Liver (tissue), 9 donors: ENCODE results near the gene UBA7. TPM values are rescaled to one million over a fixed set of nuclear protein-coding genes. Genes with fewer than 3 reads are reported as not detected.

ENCODE experiments used
- DNase-seq: peaks from one replicate; pipeline ENCODE4 v3.0.0-alpha.2; 2017; ENCODE audit warnings: low spot score
- H3K27ac ChIP-seq, 2 donors: one replicate each; pipeline ENCODE4 v1.7.0; 2013; ENCODE audit warnings: inconsistent platforms in 2 of 2, low read length in 2 of 2, control low read depth in 1 of 2, low read depth in 1 of 2, mild to moderate bottlenecking in 1 of 2
- H3K27me3 ChIP-seq, 4 donors: one replicate each; pipeline versions ENCODE4 v1.6.1 to v1.7.0; 2013; ENCODE audit warnings: low read length in 3 of 4, inconsistent platforms in 1 of 4, mild to moderate bottlenecking in 1 of 4, moderate library complexity in 1 of 4; ENCODE audit not compliant: control insufficient read depth in 4 of 4, insufficient read depth in 4 of 4
- H3K36me3 ChIP-seq, 4 donors: one replicate each; pipeline versions ENCODE4 v1.6.1 to v1.7.0; 2013; ENCODE audit warnings: low read length in 3 of 4, mild to moderate bottlenecking in 3 of 4, low read depth in 1 of 4, moderate library complexity in 1 of 4; ENCODE audit not compliant: control insufficient read depth in 4 of 4, insufficient read depth in 3 of 4
- H3K4me1 ChIP-seq, 4 donors: one replicate each; pipeline versions ENCODE4 v1.6.1 to v1.7.0; 2013; ENCODE audit warnings: low read length in 3 of 4, mild to moderate bottlenecking in 3 of 4, moderate library complexity in 1 of 4; ENCODE audit not compliant: control insufficient read depth in 4 of 4, insufficient read depth in 4 of 4
- H3K4me3 ChIP-seq, 3 donors: one replicate each; pipeline versions ENCODE4 v1.6.1 to v1.7.0; 2013; ENCODE audit warnings: low read length in 3 of 3, control low read depth in 1 of 3, low read depth in 1 of 3, mild to moderate bottlenecking in 1 of 3
- H3K9ac ChIP-seq, 2 donors: one replicate each; pipeline ENCODE4 v1.7.0; 2013; ENCODE audit warnings: low read length in 2 of 2, mild to moderate bottlenecking in 2 of 2, moderate library complexity in 2 of 2, control low read depth in 1 of 2, low read depth in 1 of 2
- H3K9me3 ChIP-seq, 4 donors: one replicate each; pipeline versions ENCODE4 v1.6.1 to v1.7.0; 2013; ENCODE audit warnings: low read length in 3 of 4; ENCODE audit not compliant: control insufficient read depth in 4 of 4
- ATF3 ChIP-seq: IDR thresholded peaks from 2 replicates; pipeline ENCODE4 v1.6.1; 2016; ENCODE audit warnings: antibody characterized with exemption
- CTCF ChIP-seq: fragments of 150-350 bp; IDR thresholded peaks from 2 replicates; pipeline ENCODE4 v1.5.1; 2017; ENCODE audit warnings: improper control_type of control experiment, low read depth, low read length; ENCODE audit not compliant: missing input control
- EGR1 ChIP-seq, 2 donors: IDR thresholded peaks; 2 replicates each; pipeline ENCODE4 v1.6.1; 2016 to 2018; ENCODE audit warnings: antibody characterized with exemption in 2 of 2, low read depth in 2 of 2
- FOXA1 ChIP-seq: IDR thresholded peaks from 2 replicates; pipeline ENCODE4 v1.6.1; 2016; ENCODE audit warnings: antibody characterized with exemption
- FOXA2 ChIP-seq: IDR thresholded peaks from 2 replicates; pipeline ENCODE4 v1.6.1; 2016; ENCODE audit warnings: antibody characterized with exemption
- GABPA ChIP-seq, 2 donors: IDR thresholded peaks in 1 of 2; conservative IDR thresholded peaks in 1 of 2; 2 replicates each; pipeline ENCODE4 v1.6.1; 2016; ENCODE audit warnings: antibody characterized with exemption in 2 of 2, mild to moderate bottlenecking in 1 of 2, moderate library complexity in 1 of 2
- HNF4G ChIP-seq: IDR thresholded peaks from 2 replicates; pipeline ENCODE4 v1.6.1; 2016; ENCODE audit warnings: antibody characterized with exemption
- JUND ChIP-seq, 2 donors: IDR thresholded peaks; 2 replicates each; pipeline ENCODE4 v1.6.1; 2016; ENCODE audit warnings: antibody characterized with exemption in 2 of 2
- NR2F2 ChIP-seq: IDR thresholded peaks from 2 replicates; pipeline ENCODE4 v1.6.1; 2016; ENCODE audit warnings: antibody characterized with exemption
- RAD21 ChIP-seq, 2 donors: IDR thresholded peaks; 2 replicates each; pipeline ENCODE4 v1.6.1; 2016; ENCODE audit warnings: antibody characterized with exemption in 2 of 2, mild to moderate bottlenecking in 2 of 2
- RXRA ChIP-seq, 2 donors: IDR thresholded peaks; 2 replicates each; pipeline ENCODE4 v1.6.1; 2017 to 2018; ENCODE audit warnings: antibody characterized with exemption in 2 of 2, mild to moderate bottlenecking in 1 of 2
- SP1 ChIP-seq: IDR thresholded peaks from 2 replicates; pipeline ENCODE4 v1.6.1; 2018; ENCODE audit warnings: antibody characterized with exemption, mild to moderate bottlenecking
- YY1 ChIP-seq: IDR thresholded peaks from 2 replicates; pipeline ENCODE4 v1.6.1; 2016; ENCODE audit warnings: antibody characterized with exemption, mild to moderate bottlenecking
- WGBS: extraction: QIAGEN DNeasy Blood & Tissue Kit; methylation state at CpG from one replicate; pipeline ENCODE4 v1.1.7; 2013; 5-methylcytosine and 5-hydroxymethylcytosine counted together
- polyA plus RNA-seq, 2 donors: library from polyadenylated mRNA; stranded (reverse) in 1 of 2; unstranded in 1 of 2; fragments of 200-250 nt in 1 of 2; fragments of >200 nt in 1 of 2; fragmentation: Nextera tagmentation in 1 of 2; extraction: Ambion mirVana in 1 of 2; gene quantifications; one replicate each; pipeline versions ENCODE4 v1.2.1 to v1.2.3, GENCODE V29; 2013 to 2015
- total RNA-seq, 2 donors: library from RNA; depleted of rRNA; stranded (reverse); fragments of >200 nt; gene quantifications; one replicate each; pipeline ENCODE4 v1.2.3, GENCODE V29; 2014
- TF ChIP-seq, protein P1 (sequence below): IDR thresholded peaks from 2 replicates; pipeline ENCODE4 v1.6.1; 2016; ENCODE audit warnings: antibody characterized with exemption, mild to moderate bottlenecking
- TF ChIP-seq, protein P2 (sequence below): IDR thresholded peaks from 2 replicates; pipeline ENCODE4 v1.6.1; 2016; ENCODE audit warnings: antibody characterized with exemption
- TF ChIP-seq, protein P3 (sequence below): IDR thresholded peaks from 2 replicates; pipeline ENCODE4 v1.6.1; 2016; ENCODE audit warnings: antibody characterized with exemption
- donor health status: healthy.
- donor health status: healthy.
- donor health status: healthy.
- donor health status: healthy.
- donor health status: healthy.

Gene UBA7
- total and polyA plus RNA-seq, 4 donors = 14.6 to 29.5 (median 15.2) TPM

GRCh38 chr3:49799105-49799504 lies 14.6 kb downstream of the UBA7 start:
- H3K4me3 ChIP-seq = no peak overlapping the region
- H3K9me3 ChIP-seq = no peaks in the 10 kb centered on the region
- 94% methylated on average over 1 of the region's 1 CpG for WGBS
- DNase-seq = no peak
- H3K36me3 ChIP-seq = no peaks in the 10 kb centered on the region
- TF ChIP-seq JUND (IDR thresholded peaks at IDR 0.05) (no peak), YY1 (no peak), NR2F2 (no peak), FOXA2 (no peak), HNF4G (no peak), SP1 (no peak), CTCF (no peak)
- no peak overlapping the region for H3K27ac ChIP-seq
- H3K4me1 ChIP-seq = peaks cover 0 to 14% (median 3%) of the 10 kb centered on the region in 4 donors
- H3K9ac ChIP-seq = no peak overlapping the region
- H3K27me3 ChIP-seq = no peaks in the 10 kb centered on the region

- no peaks in the 10 kb centered on the region for H3K4me1 ChIP-seq
- no peak for DNase-seq
- TF ChIP-seq JUND (IDR thresholded peaks at IDR 0.05) (no peak), EGR1 (IDR thresholded peaks at IDR 0.05; ENCODE audit: low read depth in 2 of 2) (no peak)
- TF ChIP-seq, protein P1, sequence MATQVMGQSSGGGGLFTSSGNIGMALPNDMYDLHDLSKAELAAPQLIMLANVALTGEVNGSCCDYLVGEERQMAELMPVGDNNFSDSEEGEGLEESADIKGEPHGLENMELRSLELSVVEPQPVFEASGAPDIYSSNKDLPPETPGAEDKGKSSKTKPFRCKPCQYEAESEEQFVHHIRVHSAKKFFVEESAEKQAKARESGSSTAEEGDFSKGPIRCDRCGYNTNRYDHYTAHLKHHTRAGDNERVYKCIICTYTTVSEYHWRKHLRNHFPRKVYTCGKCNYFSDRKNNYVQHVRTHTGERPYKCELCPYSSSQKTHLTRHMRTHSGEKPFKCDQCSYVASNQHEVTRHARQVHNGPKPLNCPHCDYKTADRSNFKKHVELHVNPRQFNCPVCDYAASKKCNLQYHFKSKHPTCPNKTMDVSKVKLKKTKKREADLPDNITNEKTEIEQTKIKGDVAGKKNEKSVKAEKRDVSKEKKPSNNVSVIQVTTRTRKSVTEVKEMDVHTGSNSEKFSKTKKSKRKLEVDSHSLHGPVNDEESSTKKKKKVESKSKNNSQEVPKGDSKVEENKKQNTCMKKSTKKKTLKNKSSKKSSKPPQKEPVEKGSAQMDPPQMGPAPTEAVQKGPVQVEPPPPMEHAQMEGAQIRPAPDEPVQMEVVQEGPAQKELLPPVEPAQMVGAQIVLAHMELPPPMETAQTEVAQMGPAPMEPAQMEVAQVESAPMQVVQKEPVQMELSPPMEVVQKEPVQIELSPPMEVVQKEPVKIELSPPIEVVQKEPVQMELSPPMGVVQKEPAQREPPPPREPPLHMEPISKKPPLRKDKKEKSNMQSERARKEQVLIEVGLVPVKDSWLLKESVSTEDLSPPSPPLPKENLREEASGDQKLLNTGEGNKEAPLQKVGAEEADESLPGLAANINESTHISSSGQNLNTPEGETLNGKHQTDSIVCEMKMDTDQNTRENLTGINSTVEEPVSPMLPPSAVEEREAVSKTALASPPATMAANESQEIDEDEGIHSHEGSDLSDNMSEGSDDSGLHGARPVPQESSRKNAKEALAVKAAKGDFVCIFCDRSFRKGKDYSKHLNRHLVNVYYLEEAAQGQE = no peak
- TF ChIP-seq, protein P2, sequence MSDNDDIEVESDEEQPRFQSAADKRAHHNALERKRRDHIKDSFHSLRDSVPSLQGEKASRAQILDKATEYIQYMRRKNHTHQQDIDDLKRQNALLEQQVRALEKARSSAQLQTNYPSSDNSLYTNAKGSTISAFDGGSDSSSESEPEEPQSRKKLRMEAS = no peak
- no peak overlapping the region for H3K9ac ChIP-seq
- H3K4me3 ChIP-seq = no peak overlapping the region
- no peak overlapping the region for H3K27ac ChIP-seq
- H3K9me3 ChIP-seq = no peaks in the 10 kb centered on the region
- WGBS = 91% methylated on average over 24 of the region's 24 CpGs
- no peaks in the 10 kb centered on the region for H3K27me3 ChIP-seq
- no peaks in the 10 kb centered on the region for H3K36me3 ChIP-seq
Observed at GRCh38 chr3:49794926-49795905, 18.5 kb downstream of the UBA7 start.

DNA sequence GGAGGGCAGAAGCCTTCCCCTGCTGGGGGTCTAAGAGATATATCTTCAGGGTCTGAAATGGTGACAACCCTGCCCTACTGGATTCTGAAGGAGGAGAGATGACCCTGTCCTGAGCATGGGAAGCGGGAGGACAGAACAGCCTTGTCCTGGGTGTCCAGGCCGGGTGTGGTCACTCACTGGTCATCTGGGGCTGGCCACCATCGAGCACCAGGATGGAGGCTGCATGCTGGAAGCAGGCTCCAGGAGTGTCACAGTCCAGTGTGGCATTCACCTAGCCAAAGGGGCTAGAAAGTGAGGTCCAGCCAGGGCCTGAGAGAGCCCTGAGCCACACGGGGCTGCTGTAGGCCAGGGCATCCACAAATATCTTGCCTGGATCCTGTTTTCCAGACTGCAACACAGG lies 19.3 kb downstream of the UBA7 start:
- no peak overlapping the region for H3K4me3 ChIP-seq
- DNase-seq = no peak
- TF ChIP-seq ATF3 (no peak), FOXA2 (no peak), RXRA (IDR thresholded peaks at IDR 0.05) (no peak), GABPA (IDR thresholded peaks at IDR 0.05 in 1 of 2, conservative IDR thresholded peaks at IDR 0.05 in 1 of 2) (no peak), SP1 (no peak), FOXA1 (no peak), RAD21 (IDR thresholded peaks at IDR 0.05) (no peak)
- TF ChIP-seq, protein P1 = no peak
- TF ChIP-seq, protein P3, sequence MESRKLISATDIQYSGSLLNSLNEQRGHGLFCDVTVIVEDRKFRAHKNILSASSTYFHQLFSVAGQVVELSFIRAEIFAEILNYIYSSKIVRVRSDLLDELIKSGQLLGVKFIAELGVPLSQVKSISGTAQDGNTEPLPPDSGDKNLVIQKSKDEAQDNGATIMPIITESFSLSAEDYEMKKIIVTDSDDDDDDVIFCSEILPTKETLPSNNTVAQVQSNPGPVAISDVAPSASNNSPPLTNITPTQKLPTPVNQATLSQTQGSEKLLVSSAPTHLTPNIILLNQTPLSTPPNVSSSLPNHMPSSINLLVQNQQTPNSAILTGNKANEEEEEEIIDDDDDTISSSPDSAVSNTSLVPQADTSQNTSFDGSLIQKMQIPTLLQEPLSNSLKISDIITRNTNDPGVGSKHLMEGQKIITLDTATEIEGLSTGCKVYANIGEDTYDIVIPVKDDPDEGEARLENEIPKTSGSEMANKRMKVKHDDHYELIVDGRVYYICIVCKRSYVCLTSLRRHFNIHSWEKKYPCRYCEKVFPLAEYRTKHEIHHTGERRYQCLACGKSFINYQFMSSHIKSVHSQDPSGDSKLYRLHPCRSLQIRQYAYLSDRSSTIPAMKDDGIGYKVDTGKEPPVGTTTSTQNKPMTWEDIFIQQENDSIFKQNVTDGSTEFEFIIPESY = no peak

More for the DNA sequence above, 19.3 kb downstream of the UBA7 start:
- Histone ChIP-seq H3K9ac (no peak overlapping the region), H3K27ac (no peak overlapping the region), H3K9me3 (no peaks in the 10 kb centered on the region), H3K36me3 (no peaks in the 10 kb centered on the region), H3K27me3 (no peaks in the 10 kb centered on the region), H3K4me1 (no peaks in the 10 kb centered on the region)
- WGBS = 83% methylated on average over 4 of the region's 4 CpGs
